Measurements from ENCODE around the gene PPP4R3B. TPM values are rescaled to one million over a fixed set of nuclear protein-coding genes. Genes with fewer than 3 reads are reported as not detected.

Gene PPP4R3B
- 38.8 and 39.1 TPM in 2 replicates for total RNA-seq (2021; fragmentation: NEBNext Ultra II Directional; extraction: Animal tissue kit (Norgen Biotek cat#: 25700))
- 7.0 and 8.5 TPM in 2 replicates for polyA plus RNA-seq (2011; rRNA removed)
- polyA plus RNA-seq (2011; cell fraction: cytosol; rRNA removed): 12.7 TPM
- 7.0 TPM for polyA plus RNA-seq (2011; cell fraction: nucleus; rRNA removed)
- 12.3 to 23.7 TPM (median 14.6 TPM) in 4 replicates for polyA plus RNA-seq (2012, experiment 1 of 2)
- polyA plus RNA-seq (2012, experiment 2 of 2): 2.7 TPM
- 20.4 TPM for polyA plus RNA-seq (2013, experiment 1 of 2)
- 19.1 TPM for polyA plus RNA-seq (2013, experiment 2 of 2)
- 11.1 and 15.3 TPM in 2 replicates for polyA minus RNA-seq (2011; rRNA and poly(A)+ RNA removed)
- polyA minus RNA-seq (2011; cell fraction: cytosol; rRNA and poly(A)+ RNA removed): 14.8 TPM
- polyA minus RNA-seq (2011; cell fraction: nucleus; rRNA and poly(A)+ RNA removed): 41.6 TPM
- long read RNA-seq, experiment 1, partial matches to known transcripts: 38 of 51 reads
- long read RNA-seq, experiment 1, other reads (novel, unspliced or antisense): 13 of 51 reads
- long read RNA-seq, experiment 2, full-length matches to known transcripts: 4 of 29 reads
- long read RNA-seq, experiment 2, partial matches to known transcripts: 18 of 29 reads
- long read RNA-seq, experiment 2, other reads (novel, unspliced or antisense): 7 of 29 reads

DNA sequence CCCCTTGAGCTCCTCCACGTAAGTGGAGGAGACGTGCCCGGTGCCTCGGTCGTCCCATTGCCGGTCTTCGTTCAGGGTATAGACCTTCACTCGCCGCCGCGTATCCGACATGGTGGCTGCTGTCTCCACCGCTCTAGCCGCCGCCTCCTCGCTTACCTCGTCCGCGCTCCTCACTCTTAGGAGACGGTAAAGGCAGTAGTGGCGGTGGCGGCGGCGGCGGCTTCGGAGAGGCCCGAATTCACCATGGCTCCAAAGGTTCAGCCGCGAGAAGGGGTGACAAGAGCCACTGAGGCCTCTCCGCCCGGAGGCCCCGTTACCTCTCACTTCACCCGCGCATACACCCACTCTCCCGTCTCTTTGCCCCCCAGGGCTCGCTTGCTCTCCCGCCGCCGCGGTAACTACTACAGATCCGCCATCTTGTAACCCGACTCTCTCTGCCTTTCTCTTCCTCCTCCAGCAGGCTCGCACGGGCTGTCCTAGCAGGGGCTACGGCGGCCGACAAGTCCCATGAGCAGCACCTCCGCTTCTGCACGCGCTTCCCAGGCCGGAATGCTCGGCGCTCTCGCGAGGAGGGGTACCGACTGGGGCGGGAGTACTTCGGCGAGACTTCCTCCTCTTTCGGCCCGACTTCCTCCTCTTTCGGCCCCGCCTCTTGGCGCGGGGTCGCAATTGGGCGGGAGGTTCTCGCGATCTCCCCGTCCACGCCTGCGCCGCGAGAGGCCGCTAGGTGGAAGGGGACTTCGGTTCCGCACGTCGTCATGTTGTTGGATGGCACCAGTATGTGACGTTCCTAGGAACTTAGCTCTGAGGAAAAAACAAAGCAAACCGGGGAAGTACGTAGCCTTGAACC, at the start of gene PPP4R3B:
Gene PPP4R3B, minus strand, starts transcription at position 448 of the 850 bp plus-strand sequence. Its CDS starts 337 bp downstream, at position 111.
- Histone ChIP-seq H3K79me1 (ENCODE audit: low read depth, low read length) (peaks cover 8% of the 10 kb centered on the region; the same call in 1 of the 2 replicates), H2AK5ac (ENCODE audit: low read depth, low read length) (peak within 1 kb of the TSS; percentile 7; the same call in 1 of the 2 replicates), H3K4ac (replicated peaks; ENCODE audit: insufficient read length, low read depth, low read length) (peak within 1 kb of the TSS; percentile 57), H3K14ac (ENCODE audit: insufficient read length) (no peak within 1 kb of the TSS), H3K4me1 (replicated peaks in 1 of 4; ENCODE audit: control insufficient read depth in 3 of 4, insufficient read depth in 4 of 4, low read length in 3 of 4) (peaks cover 0 to 3% (median 0%) of the 10 kb centered on the region in 4 experiments; a peak in 1 of 7 replicates), H4K5ac (ENCODE audit: insufficient read length, low read depth, low read length) (peak within 1 kb of the TSS; percentile 69), H3K4me3 (ENCODE audit: extremely low read depth in 1 of 4, insufficient read depth in 2 of 4, low read depth in 3 of 4, low read length in 4 of 4) (peak within 1 kb of the TSS; percentile 58 to 100 (median 98)), H2BK12ac (ENCODE audit: low read depth, low read length) (peak within 1 kb of the TSS; percentile 51), H3K79me2 (ENCODE audit: control insufficient read depth in 1 of 2, insufficient read depth in 2 of 2, low read length in 2 of 2) (peaks cover 11 to 74% of the 10 kb centered on the region in 2 experiments), H3K36me3 (ENCODE audit: control insufficient read depth in 2 of 4, insufficient read depth in 4 of 4, low read length in 3 of 4) (peaks cover 2 to 18% (median 3%) of the 10 kb centered on the region in 4 experiments; a peak in 4 of 8 replicates), H3K23ac (ENCODE audit: insufficient read length) (no peak within 1 kb of the TSS), H2BK15ac (ENCODE audit: low read length) (no peak within 1 kb of the TSS), H2AFZ (ENCODE audit: low read length) (peak within 1 kb of the TSS; percentile 91), H3K9me3 (ENCODE audit: insufficient read depth in 2 of 2, low read depth in 1 of 2, low read length in 1 of 2) (no peaks in the 10 kb centered on the region), H3K27ac (ENCODE audit: low read depth, low read length) (peak within 1 kb of the TSS; percentile 96), H2BK20ac (ENCODE audit: low read length) (no peak within 1 kb of the TSS), H3K56ac (replicated peaks; ENCODE audit: insufficient read length, low read depth, low read length) (peak within 1 kb of the TSS; percentile 81), H4K91ac (replicated peaks; ENCODE audit: insufficient read length, low read length) (peak within 1 kb of the TSS; percentile 66), H4K8ac (ENCODE audit: extremely low read depth, insufficient read depth, low read length) (peak within 1 kb of the TSS; percentile 98; the same call in 1 of the 2 replicates), H4K20me1 (replicated peaks in 1 of 2; ENCODE audit: control insufficient read depth in 1 of 2, insufficient read depth in 2 of 2, low read length in 2 of 2) (peaks cover 0 to 9% of the 10 kb centered on the region in 2 experiments), H3K18ac (ENCODE audit: extremely low read depth, low read length) (no peak within 1 kb of the TSS), H2BK120ac (replicated peaks; ENCODE audit: low read depth, low read length) (no peak within 1 kb of the TSS), H3K4me2 (ENCODE audit: insufficient read depth in 1 of 2, low read depth in 2 of 2, low read length in 2 of 2) (peak within 1 kb of the TSS; percentile 60 to 78), H3K9ac (replicated peaks in 1 of 4; ENCODE audit: extremely low read depth in 1 of 4, low read depth in 3 of 4, low read length in 3 of 4) (peak within 1 kb of the TSS; percentile 98 to 99 (median 98)), H3K23me2 (ENCODE audit: low read depth, low read length) (0 out of 2 replicates have a peak, but pooled peaks cover 5% of the 10 kb centered on the region), H2BK5ac (ENCODE audit: low read depth, low read length) (peak within 1 kb of the TSS; percentile 92), H3K27me3 (replicated peaks in 1 of 4; ENCODE audit: control insufficient read depth in 3 of 4, extremely low read depth in 1 of 4, insufficient read depth in 3 of 4, low read length in 3 of 4) (no peaks in the 10 kb centered on the region)
- ChIA-PET POLR2A (ENCODE audit: partially characterized antibody) (interaction anchor here (0.6 to 2.4 kb wide), 14 partner anchors 9 to 411 kb away, joined by 3 to 9 read pairs (median 4); no protein-coding TSS in a partner anchor), CTCF (ENCODE audit: partially characterized antibody) (interaction anchor here (0.5 to 1.0 kb wide), 2 partner anchors 9 to 491 kb away, joined by 3 to 5 read pairs; no protein-coding TSS in a partner anchor)
- 2% methylated on average over 78 of the region's 82 CpGs; no CpG with 5 or more reads in 1 of the 2 experiments for WGBS, 2 experiments (ENCODE audit: extremely low coverage in 1 of 2, insufficient coverage in 1 of 2, insufficient read length in 1 of 2, insufficient replicate concordance in 2 of 2, low coverage in 1 of 2, low lambda C conversion rate in 2 of 2, missing lambda C conversion rate in 1 of 2)
- DNase-seq (ENCODE audit: low read depth in 1 of 2, low spot score in 2 of 2) (peak; percentile 95 to 99), FAIRE-seq (no peak)
- peak; percentile 84 for TF ChIP-seq TEAD4 (IDR thresholded peaks at IDR 0.05; ENCODE audit: low read depth, low read length)
- TF ChIP-seq RFX5 (IDR thresholded peaks at IDR 0.05; ENCODE audit: borderline replicate concordance, low read depth, low read length): no peak
- TF ChIP-seq RXRA (IDR thresholded peaks at IDR 0.05; ENCODE audit: insufficient read depth, low read depth, low read length): no peak
- TF ChIP-seq BACH1 (IDR thresholded peaks at IDR 0.05; ENCODE audit: low read length): no peak; the same call in 1 of the 2 replicates
- peak; percentile 53 for TF ChIP-seq KDM5A (IDR thresholded peaks at IDR 0.05; ENCODE audit: low read length)
- no peak for TF ChIP-seq RNF2 (IDR thresholded peaks at IDR 0.05; ENCODE audit: borderline replicate concordance, low read depth, low read length, missing control alignments, poor library complexity, severe bottlenecking)
- TF ChIP-seq TBP (IDR thresholded peaks at IDR 0.05; ENCODE audit: low read depth, low read length): peak; percentile 91
- peak; percentile 100 for TF ChIP-seq CHD2 (IDR thresholded peaks at IDR 0.05; ENCODE audit: low read length)
